ENCODE results near the gene FGF22. TPM values are rescaled to one million over a fixed set of nuclear protein-coding genes. Genes with fewer than 3 reads are reported as not detected.

FGF22 gene
- total RNA-seq, 4 donors from 2014 or later, result 1.4 TPM; not detected in 3

GRCh38 chr19:648904-649801 lies 9.5 kb downstream of the FGF22 start:
- TF ChIP-seq CTCF (IDR thresholded peaks at IDR 0.05), result no peak
- TF ChIP-seq POLR2A (IDR thresholded peaks at IDR 0.05), result no peak
- no peaks in the 10 kb centered on the region for H3K27me3 ChIP-seq
- no peak overlapping the region for H3K4me3 ChIP-seq
- H3K27ac ChIP-seq, result no peak overlapping the region
- intact Hi-C loops (cut with DNase I; ENCODE audit: low total_unique reads), result no loop called here
- no peaks in the 10 kb centered on the region for H3K36me3 ChIP-seq
- no peak for DNase-seq
- H3K4me1 ChIP-seq, result no peaks in the 10 kb centered on the region
- H3K9me3 ChIP-seq, result no peaks in the 10 kb centered on the region

GRCh38 chr19:650121-650520 lies 10.4 kb downstream of the FGF22 start:
- H3K27me3 ChIP-seq, result no peaks in the 10 kb centered on the region
- H3K36me3 ChIP-seq, result no peaks in the 10 kb centered on the region
- H3K4me3 ChIP-seq, result no peak overlapping the region
- H3K4me1 ChIP-seq, result no peaks in the 10 kb centered on the region
- intact Hi-C loops (cut with DNase I; ENCODE audit: low total_unique reads), result no loop called here
- TF ChIP-seq POLR2A (IDR thresholded peaks at IDR 0.05) (no peak), CTCF (IDR thresholded peaks at IDR 0.05) (no peak)
- H3K27ac ChIP-seq, result no peak overlapping the region
- no peak for DNase-seq
- no peaks in the 10 kb centered on the region for H3K9me3 ChIP-seq

- H3K9me3 ChIP-seq, result no peaks in the 10 kb centered on the region
- no peak for DNase-seq
- no peak overlapping the region for H3K4me3 ChIP-seq
- TF ChIP-seq CTCF (IDR thresholded peaks at IDR 0.05), result no peak
- no peak for TF ChIP-seq POLR2A (IDR thresholded peaks at IDR 0.05)
- H3K27me3 ChIP-seq, result no peaks in the 10 kb centered on the region
- H3K27ac ChIP-seq, result no peak overlapping the region
- no peaks in the 10 kb centered on the region for H3K36me3 ChIP-seq
- intact Hi-C loops (cut with DNase I; ENCODE audit: low total_unique reads), result no loop called here
- no peaks in the 10 kb centered on the region for H3K4me1 ChIP-seq
These were observed 11.6 kb downstream of the FGF22 start for GRCh38 chr19:651114-651818.

- H3K36me3 ChIP-seq, result no peaks in the 10 kb centered on the region
These were observed 12.3 kb downstream of the FGF22 start for GRCh38 chr19:651991-652390.

More at GRCh38 chr19:651991-652390, 12.3 kb downstream of the FGF22 start:
- TF ChIP-seq CTCF (IDR thresholded peaks at IDR 0.05), result no peak
- no peak for TF ChIP-seq POLR2A (IDR thresholded peaks at IDR 0.05)
- no peak overlapping the region for H3K4me3 ChIP-seq
- intact Hi-C loops (cut with DNase I; ENCODE audit: low total_unique reads), result no loop called here
- peaks cover 0 to 7% of the 10 kb centered on the region in 2 donors for H3K4me1 ChIP-seq
- H3K27me3 ChIP-seq, result no peaks in the 10 kb centered on the region
- no peak overlapping the region for H3K27ac ChIP-seq
- no peak for DNase-seq
- H3K9me3 ChIP-seq, result no peaks in the 10 kb centered on the region
